GM12878 (cell line): ENCODE results near the gene SPATA20. TPM values are rescaled to one million over a fixed set of nuclear protein-coding genes. Genes with fewer than 3 reads are reported as not detected.

Experiments
- ATAC-seq: fragments of 200-7000 bp; cut with Tn5 transposase; 3 replicates; pipeline ENCODE4 v1.9.1; 2020; ENCODE audit warnings: mild to moderate bottlenecking, moderate library complexity
- Bru-seq: library from RNA; stranded (reverse); fragments of 400-500 nt; gene quantifications from one replicate; lab custom pipeline; 2021; lab: Mats Ljungman, UMichigan
- BruChase-seq, 2 experiments: library from RNA; stranded (reverse); fragments of 400-500 nt; gene quantifications; one replicate each; lab custom pipeline; 2021; lab: Mats Ljungman, UMichigan
- BruUV-seq: library from RNA; stranded (reverse); fragments of 400-500 nt; replicated peaks from 2 replicates; lab custom pipeline; 2021; lab: Mats Ljungman, UMichigan
- CTCF ChIA-PET: fragments of 300-600 bp; sonication (Branson Sonifier 250); formaldehyde crosslinking; extraction: SDS; loops from one replicate; lab custom pipeline; 2021; ENCODE audit warnings: inconsistent platforms; lab: Yijun Ruan, JAX
- POLR2A ChIA-PET: fragments of 350-600 bp; formaldehyde crosslinking; extraction: SDS; loops from one replicate; lab custom pipeline; 2021; ENCODE audit warnings: inconsistent platforms; lab: Charles Lee
- RAD21 ChIA-PET: fragments of 300-600 bp; sonication (Branson Sonifier 250); formaldehyde crosslinking; loops from one replicate; lab custom pipeline; 2023; ENCODE audit warnings: antibody characterized with exemption; ENCODE audit not compliant: unreplicated experiment; lab: Charles Lee
- SMC1A ChIA-PET: fragments of 300-600 bp; sonication (Branson Sonifier 250); formaldehyde crosslinking; loops from one replicate; lab custom pipeline; 2023; ENCODE audit not compliant: unreplicated experiment, uncharacterized antibody; lab: Charles Lee
- DNase-seq: peaks from one replicate; pipeline ENCODE4 v3.0.0-alpha.2; 2011; ENCODE audit warnings: low read depth, low spot score
- FAIRE-seq: peaks from 3 replicates; lab custom pipeline; 2011; peaks lifted over from hg19 to GRCh38; lab: Jason Lieb, UNC
- H2AFZ ChIP-seq: 2 replicates; pipeline ENCODE4 v1.6.0; 2011; ENCODE audit warnings: low read depth, low read length, control low read depth; ENCODE audit not compliant: control insufficient read depth
- H3K27ac ChIP-seq: 2 replicates; pipeline ENCODE4 v1.5.1; 2011; ENCODE audit warnings: control low read depth; ENCODE audit not compliant: control insufficient read depth, insufficient read depth
- H3K27me3 ChIP-seq, 2 experiments: replicated peaks in 1 of 2; 2 replicates each; pipeline versions ENCODE4 v1.6.0 to v1.6.1; 2011; ENCODE audit warnings: low read length in 1 of 2; ENCODE audit not compliant: control insufficient read depth in 2 of 2, insufficient read depth in 2 of 2
- H3K36me3 ChIP-seq, 2 experiments: 2 replicates each; pipeline ENCODE4 v1.5.1; 2011; ENCODE audit warnings: low read length in 1 of 2; ENCODE audit not compliant: control insufficient read depth in 2 of 2, insufficient read depth in 2 of 2
- H3K4me1 ChIP-seq: 2 replicates; pipeline ENCODE4 v1.6.1; 2011; ENCODE audit warnings: mild to moderate bottlenecking, low read length, moderate library complexity, mixed read lengths; ENCODE audit not compliant: control insufficient read depth, insufficient read depth
- H3K4me2 ChIP-seq: 2 replicates; pipeline ENCODE4 v1.6.0; 2011; ENCODE audit warnings: control low read depth; ENCODE audit not compliant: control insufficient read depth, insufficient read depth
- H3K4me3 ChIP-seq: fragments of 200-600 bp; sonication (generic); 2 replicates; pipeline ENCODE4 v1.5.1; 2016
- H3K79me2 ChIP-seq: 2 replicates; pipeline ENCODE4 v1.6.0; 2011; ENCODE audit warnings: low read length; ENCODE audit not compliant: control insufficient read depth, insufficient read depth
- H3K9ac ChIP-seq: 2 replicates; pipeline ENCODE4 v1.8.0; 2011; ENCODE audit warnings: low read length, control low read depth, mixed read lengths; ENCODE audit not compliant: control insufficient read depth, insufficient read depth
- H3K9me3 ChIP-seq: replicated peaks from 3 replicates; pipeline ENCODE4 v1.5.1; 2011; ENCODE audit warnings: mild to moderate bottlenecking, low read length; ENCODE audit not compliant: control insufficient read depth, insufficient read depth
- H4K20me1 ChIP-seq: 2 replicates; pipeline ENCODE4 v1.6.0; 2011; ENCODE audit not compliant: control insufficient read depth, insufficient read depth
- BCLAF1 ChIP-seq: fragments of 450-650 bp; IDR thresholded peaks from 2 replicates; pipeline ENCODE4 v1.6.1; 2017; ENCODE audit warnings: antibody characterized with exemption, mild to moderate bottlenecking, moderate library complexity
- CEBPB ChIP-seq, 2 experiments: fragments of 150-350 bp in 1 of 2; IDR thresholded peaks; 2 replicates each; pipeline ENCODE4 v1.6.1; 2012 to 2014; ENCODE audit warnings: low read depth in 2 of 2, low read length in 2 of 2, borderline replicate concordance in 1 of 2, inconsistent platforms in 1 of 2
- DPF2 ChIP-seq: fragments of 450-650 bp; IDR thresholded peaks from 2 replicates; pipeline ENCODE4 v1.6.1; 2017; ENCODE audit warnings: mild to moderate bottlenecking
- IKZF1 ChIP-seq: fragments of 450-650 bp; conservative IDR thresholded peaks from 2 replicates; pipeline ENCODE4 v1.6.1; 2017; ENCODE audit warnings: antibody characterized with exemption, mild to moderate bottlenecking
- NKRF ChIP-seq: fragments of 450-650 bp; conservative IDR thresholded peaks from 2 replicates; pipeline ENCODE4 v1.6.1; 2017; ENCODE audit warnings: mild to moderate bottlenecking, moderate library complexity
- NRF1 ChIP-seq: conservative IDR thresholded peaks from 2 replicates; pipeline ENCODE4 v1.6.1; 2011; ENCODE audit warnings: mild to moderate bottlenecking, low read depth, low read length, improper control_type of control experiment
- POLR2AphosphoS2 ChIP-seq: IDR thresholded peaks from 2 replicates; pipeline ENCODE4 v1.6.1; 2011; ENCODE audit warnings: low read depth, mild to moderate bottlenecking, low read length, improper control_type of control experiment, moderate library complexity
- POLR2AphosphoS5 ChIP-seq: IDR thresholded peaks from 2 replicates; pipeline ENCODE4 v1.6.1; 2011; ENCODE audit warnings: mild to moderate bottlenecking, low read length, inconsistent platforms
- POU2F2 ChIP-seq: IDR thresholded peaks from 3 replicates; pipeline ENCODE4 v1.6.1; 2011; ENCODE audit warnings: low read depth, mild to moderate bottlenecking, low read length, borderline replicate concordance
- SMC3 ChIP-seq: IDR thresholded peaks from 2 replicates; pipeline ENCODE4 v1.6.1; 2011; ENCODE audit warnings: low read length, improper control_type of control experiment, borderline replicate concordance
- TBL1XR1 ChIP-seq: IDR thresholded peaks from 2 replicates; pipeline ENCODE4 v1.6.1; 2012; ENCODE audit warnings: low read depth, low read length, improper control_type of control experiment
- ZNF384 ChIP-seq: IDR thresholded peaks from 2 replicates; pipeline ENCODE4 v1.6.1; 2012; ENCODE audit warnings: low read depth, mild to moderate bottlenecking, low read length, improper control_type of control experiment, borderline replicate concordance
- WGBS: methylation state at CpG from one replicate; pipeline ENCODE4 v1.1.6; 2016; ENCODE audit warnings: low lambda C conversion rate; ENCODE audit not compliant: insufficient replicate concordance, insufficient coverage; ENCODE audit errors: missing lambda C conversion rate; 5-methylcytosine and 5-hydroxymethylcytosine counted together
- in situ Hi-C: fragments of 300-500 bp; cut with MboI; formaldehyde crosslinking; loops from 9 replicates; pipeline ENCODE4 v1.14.3; 2018; ENCODE audit warnings: mixed read lengths
- intact Hi-C: fragments of 100-400 bp; cut with micrococcal nuclease; formaldehyde crosslinking; loops from one replicate; pipeline ENCODE4 v1.14.2; 2022; ENCODE audit not compliant: unreplicated experiment
- long read RNA-seq, 2 experiments: library from polyadenylated mRNA; unstranded; transcript quantifications; one replicate each; pipeline ENCODE4 v2.0.0, GENCODE V29; 2019 to 2020
- polyA minus RNA-seq, 3 experiments: library from RNA; depleted of rRNA, polyadenylated mRNA; stranded (reverse); fragments of >200 nt; gene quantifications; 2 replicates each; pipeline ENCODE4 v1.2.3, GENCODE V29; 2011
- polyA plus RNA-seq, 11 experiments: library from polyadenylated mRNA; depleted of rRNA in 4 of 11; unstranded in 6 of 11; stranded (reverse) in 5 of 11; fragments of >200 nt; fragmentation: Nextera tagmentation in 4 of 11; fragmentation: Illumina TruSeq in 1 of 11; extraction: Ambion mirVana in 4 of 11; extraction: Trizol in 1 of 11; gene quantifications; 1 replicate in 1 of 11; 2 replicates in 10 of 11; pipeline versions ENCODE4 v1.2.1 to v1.2.3, GENCODE V29; 2011 to 2016; ENCODE audit warnings: inconsistent platforms in 2 of 11, missing spikeins in 2 of 11, low read depth in 1 of 11
- total RNA-seq, 4 experiments: library from RNA; depleted of rRNA in 3 of 4; stranded (reverse); fragments of >200 nt in 3 of 4; fragmentation: Illumina TruSeq in 1 of 4; extraction: Trizol in 1 of 4; gene quantifications; 2 replicates each; pipeline versions ENCODE4 v1.2.1 to v1.2.3, GENCODE V29; 2013 to 2021

The SPATA20 gene
- 91.7 and 104 TPM in 2 replicates for total RNA-seq (2013; cell fraction: nucleolus; rRNA removed)
- 41.7 and 45.3 TPM in 2 replicates for total RNA-seq (2014; rRNA removed)
- total RNA-seq (2014; rRNA removed; fragmentation: Illumina TruSeq; extraction: Trizol) = 18.9 and 21.0 TPM in 2 replicates
- total RNA-seq (2021) = 39.9 and 40.4 TPM in 2 replicates
- polyA plus RNA-seq (2011; ENCODE audit: low read depth) = 13.9 TPM
- polyA plus RNA-seq (2011; rRNA removed) = 12.1 and 23.1 TPM in 2 replicates
- 32.8 and 42.3 TPM in 2 replicates for polyA plus RNA-seq (2011; cell fraction: cytosol; rRNA removed)
- polyA plus RNA-seq (2011; cell fraction: nucleus; rRNA removed) = 218 and 263 TPM in 2 replicates
- 31.9 and 38.6 TPM in 2 replicates for polyA plus RNA-seq (2012)
- 8.7 and 17.3 TPM in 2 replicates for polyA plus RNA-seq (2014; fragmentation: Illumina TruSeq; extraction: Trizol)
- 1 to 10 TPM; 2.1 to 3.9 TPM for polyA plus RNA-seq (2014; fragmentation: Nextera tagmentation; extraction: Ambion mirVana)
- polyA plus RNA-seq (2014; rRNA removed) = 54.8 and 69.8 TPM in 2 replicates
- 10 to 100 TPM; 30.1 to 30.8 TPM for polyA plus RNA-seq (2016; fragmentation: Nextera tagmentation; extraction: Ambion mirVana)
- polyA minus RNA-seq (2011; rRNA and poly(A)+ RNA removed) = 16.5 and 32.9 TPM in 2 replicates
- polyA minus RNA-seq (2011; cell fraction: cytosol; rRNA and poly(A)+ RNA removed) = 9.1 and 11.6 TPM in 2 replicates
- polyA minus RNA-seq (2011; cell fraction: nucleus; rRNA and poly(A)+ RNA removed) = 52.7 and 79.3 TPM in 2 replicates
- Bru-seq, nascent RNA = percentile 66 among the genes with signal in this experiment
- percentile 74 among the genes with signal in this experiment for BruChase-seq, experiment 1, labeled RNA remaining after a 6-hour chase
- BruChase-seq, experiment 2, labeled RNA remaining after a 2-hour chase = percentile 61 among the genes with signal in this experiment
- long read RNA-seq, experiment 1, transcript SPATA20-205 (17 exons, 2,734 nt) = major isoform, 14 of 29 reads
- long read RNA-seq, experiment 1, partial matches to known transcripts = 5 of 29 reads
- long read RNA-seq, experiment 1, other reads (novel, unspliced or antisense) = 4 of 29 reads
- long read RNA-seq, experiment 2, transcript SPATA20-201 (17 exons, 2,719 nt) = minor isoform, 6 of 24 reads
- long read RNA-seq, experiment 2, transcript SPATA20-205 (17 exons, 2,734 nt) = major isoform, 10 of 24 reads
- long read RNA-seq, experiment 2, partial matches to known transcripts = 4 of 24 reads
- long read RNA-seq, experiment 2, other reads (novel, unspliced or antisense) = 1 of 24 reads

GRCh38 chr17:50547035-50547735, at the start of gene SPATA20:
SPATA20 (plus strand) TSS chr17:50547174; CDS start chr17:50547209, 35 bp downstream.
- Histone ChIP-seq H3K4me2 (peak within 1 kb of the TSS; percentile 100), H3K4me1 (peaks cover 5% of the 10 kb centered on the region), H4K20me1 (no peaks in the 10 kb centered on the region), H3K27me3 (no peaks in the 10 kb centered on the region), H3K4me3 (peak within 1 kb of the TSS; percentile 73), H3K79me2 (peaks cover 3% of the 10 kb centered on the region), H3K36me3 (no peaks in the 10 kb centered on the region; a peak in 1 of 4 replicates), H3K9me3 (no peaks in the 10 kb centered on the region), H2AFZ (peak within 1 kb of the TSS; percentile 82), H3K27ac (peak within 1 kb of the TSS; percentile 73), H3K9ac (peak within 1 kb of the TSS; percentile 84)
- ATAC-seq (peak; percentile 96), DNase-seq (peak; percentile 47), FAIRE-seq (peak; percentile 90)
- CTCF ChIA-PET = interaction anchor here (0.6 to 2.9 kb wide), 13 partner anchors 28 to 423 kb away, joined by 3 to 14 read pairs (median 3); partner anchors contain the start of gene LRRC59
- in situ Hi-C loops = loop anchor here (5.0 to 10.0 kb wide), 2 partner anchors 150 to 408 kb away; no protein-coding TSS in a partner anchor
- SMC1A ChIA-PET = interaction anchor here (0.6 to 1.6 kb wide), 2 partner anchors 31 to 209 kb away, joined by 3 to 4 read pairs; no protein-coding TSS in a partner anchor
- RAD21 ChIA-PET = interaction anchor here (0.6 to 1.4 kb wide), 3 partner anchors 79 to 448 kb away, joined by 3 to 4 read pairs (median 3); no protein-coding TSS in a partner anchor
- no TSS peak for BruUV-seq
- 2% methylated on average over 31 of the region's 42 CpGs for WGBS
- intact Hi-C loops = loop anchor here (1.0 to 10.0 kb wide), 6 partner anchors 79 to 408 kb away; no protein-coding TSS in a partner anchor
- POLR2A ChIA-PET = interaction anchor here (0.5 to 0.9 kb wide), 2 partner anchors 9 to 78 kb away, joined by 3 to 7 read pairs; no protein-coding TSS in a partner anchor
- TF ChIP-seq TBL1XR1 (no peak), POU2F2 (peak; percentile 42; the same call in 1 of the 3 replicates), POLR2AphosphoS2 (0 out of 2 replicates have a peak, but pooled peaks have one; percentile 47), IKZF1 (peak; percentile 81), NRF1 (no peak), POLR2AphosphoS5 (peak; percentile 68; the same call in 1 of the 2 replicates), NKRF (peak; percentile 71; the same call in 1 of the 2 replicates), CEBPB (IDR thresholded peaks at IDR 0.05; ENCODE audit: borderline replicate concordance in 1 of 2, low read depth in 2 of 2, low read length in 2 of 2) (no peak), DPF2 (peak; percentile 75), BCLAF1 (0 out of 2 replicates have a peak, but pooled peaks have one; percentile 12), ZNF384 (no peak), SMC3 (peak; percentile 95)
